ENCODE results near the gene TAF5L.

DNA sequence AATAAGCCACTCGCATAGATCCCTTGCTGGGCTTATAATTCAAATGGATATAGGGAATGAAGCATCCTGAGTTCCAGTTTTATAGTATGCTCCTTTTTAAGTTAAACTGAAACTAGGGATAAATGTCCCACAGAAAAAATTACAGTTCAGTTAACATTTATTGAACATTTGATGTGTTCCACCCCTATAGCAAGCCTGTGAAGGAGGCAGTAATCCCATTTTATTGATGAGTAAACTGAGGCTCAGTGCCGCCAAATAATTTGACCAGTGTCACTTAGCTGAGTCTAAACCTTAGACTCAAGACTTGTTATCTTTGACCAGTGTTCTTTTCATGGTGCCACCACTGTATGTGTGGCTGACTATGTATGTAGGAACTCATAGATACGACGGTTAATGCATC, 22.5 kb upstream of the TAF5L start:
- TF ChIP-seq RNF2 (IDR thresholded peaks at IDR 0.05; ENCODE audit: borderline replicate concordance, low read depth, low read length, missing control alignments, poor library complexity, severe bottlenecking) (no peak), JUN (IDR thresholded peaks at IDR 0.05; ENCODE audit: low read depth, low read length) (no peak), CTCF (IDR thresholded peaks at IDR 0.05; ENCODE audit: control extremely low read depth in 1 of 3, insufficient read depth in 1 of 3, low read depth in 1 of 3, low read length in 3 of 3) (no peak), RAD21 (IDR thresholded peaks at IDR 0.05 in 1 of 2, conservative IDR thresholded peaks at IDR 0.05 in 1 of 2; ENCODE audit: low read depth in 2 of 2, low read length in 2 of 2) (no peak)
- TF ChIP-seq, protein P1, sequence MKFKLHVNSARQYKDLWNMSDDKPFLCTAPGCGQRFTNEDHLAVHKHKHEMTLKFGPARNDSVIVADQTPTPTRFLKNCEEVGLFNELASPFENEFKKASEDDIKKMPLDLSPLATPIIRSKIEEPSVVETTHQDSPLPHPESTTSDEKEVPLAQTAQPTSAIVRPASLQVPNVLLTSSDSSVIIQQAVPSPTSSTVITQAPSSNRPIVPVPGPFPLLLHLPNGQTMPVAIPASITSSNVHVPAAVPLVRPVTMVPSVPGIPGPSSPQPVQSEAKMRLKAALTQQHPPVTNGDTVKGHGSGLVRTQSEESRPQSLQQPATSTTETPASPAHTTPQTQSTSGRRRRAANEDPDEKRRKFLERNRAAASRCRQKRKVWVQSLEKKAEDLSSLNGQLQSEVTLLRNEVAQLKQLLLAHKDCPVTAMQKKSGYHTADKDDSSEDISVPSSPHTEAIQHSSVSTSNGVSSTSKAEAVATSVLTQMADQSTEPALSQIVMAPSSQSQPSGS (IDR thresholded peaks at IDR 0.05; ENCODE audit: low read length), result no peak
